Natural killer cell (primary cell): ENCODE results near the gene NDUFAF5. TPM values are rescaled to one million over a fixed set of nuclear protein-coding genes. Genes with fewer than 3 reads are reported as not detected.

ENCODE experiments used
- ATAC-seq, 3 donors: fragments of 150-1000 bp in 2 of 3; fragments of 200-7000 bp in 1 of 3; cut with Tn5 transposase; 1 replicate in 1 of 3; 2 replicates in 2 of 3; pipeline ENCODE4 v1.10.0; 2021; ENCODE audit warnings: mild to moderate bottlenecking in 2 of 3, moderate library complexity in 2 of 3
- DNase-seq, 2 donors: peaks; one replicate each; pipeline versions ENCODE4 v3.0.0 to v3.0.0-alpha.2; 2013 to 2021; ENCODE audit warnings: mixed read lengths in 1 of 2
- H3K27ac ChIP-seq: one replicate; pipeline ENCODE4 v1.5.1; 2013; ENCODE audit warnings: mild to moderate bottlenecking, low read length
- H3K27me3 ChIP-seq: one replicate; pipeline ENCODE4 v1.6.1; 2013; ENCODE audit warnings: low read length; ENCODE audit not compliant: control insufficient read depth, insufficient read depth
- H3K36me3 ChIP-seq: one replicate; pipeline ENCODE4 v1.6.1; 2013; ENCODE audit warnings: low read length; ENCODE audit not compliant: control insufficient read depth, insufficient read depth
- H3K4me1 ChIP-seq: one replicate; pipeline ENCODE4 v1.6.1; 2013; ENCODE audit warnings: low read length; ENCODE audit not compliant: control insufficient read depth, insufficient read depth
- H3K4me3 ChIP-seq: one replicate; pipeline ENCODE4 v1.5.1; 2013; ENCODE audit warnings: low read length
- H3K9me3 ChIP-seq: one replicate; pipeline ENCODE4 v1.6.1; 2013; ENCODE audit warnings: low read length; ENCODE audit not compliant: control insufficient read depth, insufficient read depth
- H3K27ac Mint-ChIP-seq, 2 donors: one replicate each; pipeline ENCODE4 v1.8.0; 2022; ENCODE audit warnings: mild to moderate bottlenecking in 2 of 2, mixed read lengths in 2 of 2, moderate library complexity in 1 of 2
- H3K27me3 Mint-ChIP-seq, 2 donors: one replicate each; pipeline ENCODE4 v1.8.0; 2022; ENCODE audit warnings: low read depth in 2 of 2, mixed read lengths in 2 of 2
- H3K36me3 Mint-ChIP-seq: one replicate; pipeline ENCODE4 v1.8.0; 2022; ENCODE audit warnings: mixed read lengths
- H3K4me1 Mint-ChIP-seq, 2 donors: one replicate each; pipeline ENCODE4 v1.8.0; 2022; ENCODE audit warnings: mixed read lengths in 2 of 2
- H3K4me3 Mint-ChIP-seq: one replicate; pipeline ENCODE4 v1.8.0; 2022; ENCODE audit warnings: mild to moderate bottlenecking, moderate library complexity, mixed read lengths
- H3K9me3 Mint-ChIP-seq, 2 donors: one replicate each; pipeline ENCODE4 v1.8.0; 2022; ENCODE audit warnings: mixed read lengths in 2 of 2
- WGBS: methylation state at CpG from one replicate; pipeline ENCODE4 v1.1.7; 2013; ENCODE audit warnings: missing lambda C conversion rate; ENCODE audit not compliant: insufficient coverage; 5-methylcytosine and 5-hydroxymethylcytosine counted together
- intact Hi-C: fragments of 100-400 bp; cut with micrococcal nuclease; formaldehyde crosslinking; loops from one replicate; pipeline ENCODE4 v1.14.2; 2022
- total RNA-seq, 4 donors: library from RNA; stranded (reverse); fragments of 120-200 nt in 1 of 4; gene quantifications; one replicate each; pipeline versions ENCODE4 v1.2.3 to v1.2.4, GENCODE V29; 2013 to 2022
- TF ChIP-seq, protein P1 (sequence below): fragments of 200-600 bp; IDR thresholded peaks from one replicate; pipeline ENCODE4 v1.8.0; 2022; ENCODE audit warnings: antibody characterized with exemption

NDUFAF5 gene
- total RNA-seq, 3 donors from 2014 or later (not counting 1 experiment from before 2014, with no cell fraction given) = 63.4 to 75.9 (median 63.7) TPM

DNA sequence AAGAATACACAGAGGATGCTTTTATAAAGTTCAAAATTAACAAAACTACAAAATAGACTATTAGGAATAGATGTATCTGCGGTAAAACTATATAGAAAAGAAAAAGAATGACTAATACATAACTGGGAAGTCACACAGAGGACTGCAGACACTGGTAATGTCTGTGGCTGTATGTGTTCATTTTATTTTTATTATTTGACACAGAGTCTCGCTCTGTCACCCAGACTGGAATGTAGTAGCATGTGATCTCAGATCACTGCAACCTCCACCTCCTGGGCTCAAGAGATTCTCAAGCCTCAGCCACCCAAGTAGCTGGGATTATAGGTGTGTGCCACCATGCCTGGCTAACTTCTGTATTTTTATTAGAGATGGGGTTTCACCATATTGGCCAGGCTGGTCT lies 39.0 kb upstream of the NDUFAF5 start:
- Histone ChIP-seq H3K27me3 (no peaks in the 10 kb centered on the region), H3K9me3 (no peaks in the 10 kb centered on the region), H3K27ac (no peak overlapping the region), H3K4me1 (no peaks in the 10 kb centered on the region), H3K4me3 (no peak overlapping the region), H3K36me3 (peaks cover 7% of the 10 kb centered on the region)
- no CpG with 5 or more reads among the region's 2 CpGs for WGBS
- peaks cover 0 to 2% of the 10 kb centered on the region in 2 donors for H3K9me3 Mint-ChIP-seq
- no peak overlapping the region for H3K27ac Mint-ChIP-seq
- no peaks in the 10 kb centered on the region for H3K36me3 Mint-ChIP-seq
- TF ChIP-seq, protein P1, sequence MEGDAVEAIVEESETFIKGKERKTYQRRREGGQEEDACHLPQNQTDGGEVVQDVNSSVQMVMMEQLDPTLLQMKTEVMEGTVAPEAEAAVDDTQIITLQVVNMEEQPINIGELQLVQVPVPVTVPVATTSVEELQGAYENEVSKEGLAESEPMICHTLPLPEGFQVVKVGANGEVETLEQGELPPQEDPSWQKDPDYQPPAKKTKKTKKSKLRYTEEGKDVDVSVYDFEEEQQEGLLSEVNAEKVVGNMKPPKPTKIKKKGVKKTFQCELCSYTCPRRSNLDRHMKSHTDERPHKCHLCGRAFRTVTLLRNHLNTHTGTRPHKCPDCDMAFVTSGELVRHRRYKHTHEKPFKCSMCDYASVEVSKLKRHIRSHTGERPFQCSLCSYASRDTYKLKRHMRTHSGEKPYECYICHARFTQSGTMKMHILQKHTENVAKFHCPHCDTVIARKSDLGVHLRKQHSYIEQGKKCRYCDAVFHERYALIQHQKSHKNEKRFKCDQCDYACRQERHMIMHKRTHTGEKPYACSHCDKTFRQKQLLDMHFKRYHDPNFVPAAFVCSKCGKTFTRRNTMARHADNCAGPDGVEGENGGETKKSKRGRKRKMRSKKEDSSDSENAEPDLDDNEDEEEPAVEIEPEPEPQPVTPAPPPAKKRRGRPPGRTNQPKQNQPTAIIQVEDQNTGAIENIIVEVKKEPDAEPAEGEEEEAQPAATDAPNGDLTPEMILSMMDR = no peak
- intact Hi-C loops = no loop called here
- no peak overlapping the region for H3K4me3 Mint-ChIP-seq
- no peaks in the 10 kb centered on the region for H3K27me3 Mint-ChIP-seq
- no peaks in the 10 kb centered on the region for H3K4me1 Mint-ChIP-seq
- ATAC-seq = no peak
- DNase-seq = no peak

DNA sequence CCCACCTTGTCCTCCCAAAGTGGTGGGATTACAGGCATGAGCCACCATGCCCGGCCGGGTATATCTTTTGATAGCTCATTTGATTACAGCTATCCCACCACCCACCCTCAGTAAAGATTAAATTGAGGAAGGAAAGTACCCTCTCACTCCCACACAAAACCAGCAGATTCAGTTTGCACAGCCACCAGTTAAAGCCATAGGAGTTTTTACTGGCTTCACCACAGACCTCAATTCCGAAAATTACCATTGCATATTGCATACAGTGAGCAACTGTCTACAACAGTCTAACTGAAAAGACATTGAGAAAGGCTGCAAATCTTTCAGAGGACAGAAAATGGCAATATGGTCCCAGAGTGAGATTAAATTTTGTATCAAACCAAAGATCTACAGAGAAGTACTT lies 35.0 kb upstream of the NDUFAF5 start:
- ATAC-seq (no peak), DNase-seq (no peak)
- WGBS = 98% methylated on average over 3 of the region's 3 CpGs
- H3K4me1 ChIP-seq = no peaks in the 10 kb centered on the region
- H3K4me3 ChIP-seq = no peak overlapping the region
- Mint-ChIP-seq H3K27me3 (no peaks in the 10 kb centered on the region), H3K27ac (no peak overlapping the region), H3K4me1 (no peaks in the 10 kb centered on the region), H3K4me3 (no peak overlapping the region), H3K9me3 (no peaks in the 10 kb centered on the region), H3K36me3 (no peaks in the 10 kb centered on the region)
- no peaks in the 10 kb centered on the region for H3K27me3 ChIP-seq
- no peaks in the 10 kb centered on the region for H3K9me3 ChIP-seq
- H3K36me3 ChIP-seq = peaks cover 4% of the 10 kb centered on the region
- no peak overlapping the region for H3K27ac ChIP-seq
- intact Hi-C loops = no loop called here
- TF ChIP-seq, protein P1 = no peak

DNA sequence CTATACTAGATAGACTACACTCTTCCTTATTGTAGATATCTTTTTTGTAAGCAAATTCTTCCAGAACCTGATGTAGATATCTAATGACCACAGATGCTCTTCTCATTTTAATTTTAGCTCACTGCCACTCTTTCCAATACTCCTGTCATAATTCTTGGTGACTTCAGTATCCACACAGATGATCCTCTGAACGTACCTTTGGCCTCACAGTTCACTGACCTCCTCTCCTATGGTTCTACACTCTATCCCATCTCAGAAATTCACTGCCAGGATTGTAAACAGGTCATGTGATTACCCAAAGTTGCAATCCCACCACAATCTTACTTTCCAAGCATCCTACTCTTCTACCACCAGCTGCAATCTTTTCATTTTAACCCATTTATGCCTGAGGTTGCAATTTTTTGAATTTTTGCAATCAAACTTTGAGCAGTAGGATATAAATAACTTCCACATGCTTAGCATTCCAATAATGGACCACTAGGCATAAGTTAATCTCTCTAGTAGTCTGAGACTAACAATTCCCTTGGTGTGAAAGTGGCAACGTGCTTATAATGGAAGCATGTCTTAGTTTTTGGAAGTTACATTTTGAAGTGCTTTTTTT lies 31.3 kb upstream of the NDUFAF5 start:
- 98% methylated on average over 2 of the region's 2 CpGs for WGBS
- H3K9me3 Mint-ChIP-seq = no peaks in the 10 kb centered on the region

More for the DNA sequence above, 31.3 kb upstream of the NDUFAF5 start:
- DNase-seq = no peak
- TF ChIP-seq, protein P1 = no peak
- ATAC-seq = no peak
- no peak overlapping the region for H3K27ac Mint-ChIP-seq
- no peak overlapping the region for H3K4me3 ChIP-seq
- intact Hi-C loops = no loop called here
- no peaks in the 10 kb centered on the region for H3K36me3 Mint-ChIP-seq
- H3K36me3 ChIP-seq = peaks cover 20% of the 10 kb centered on the region
- no peak overlapping the region for H3K4me3 Mint-ChIP-seq
- H3K9me3 ChIP-seq = no peaks in the 10 kb centered on the region
- no peaks in the 10 kb centered on the region for H3K4me1 ChIP-seq
- no peaks in the 10 kb centered on the region for H3K27me3 ChIP-seq
- H3K4me1 Mint-ChIP-seq = no peaks in the 10 kb centered on the region
- H3K27ac ChIP-seq = no peak overlapping the region
- H3K27me3 Mint-ChIP-seq = no peaks in the 10 kb centered on the region
